Glomerular visceral epithelial cell (primary cell): ENCODE results near the gene TPT1.
"Not testable (repeated sequence)": the region's sequence is repeated elsewhere in the genome, so short reads cannot be mapped to it uniquely, and the experiment has no call there.

Source experiments
- DNase-seq: peaks from one replicate; pipeline ENCODE4 v3.0.0-alpha.2; 2016; ENCODE audit errors: extremely low spot score

Gene TPT1

GRCh38 chr13:45367358-45367757 lies 26.4 kb upstream of the TPT1 start:
- DNase-seq, result peak; percentile 94

GRCh38 chr13:45365558-45365885 lies 24.5 kb upstream of the TPT1 start:
- DNase-seq, result no peak

- DNase-seq, result no peak
Measured at GRCh38 chr13:45364876-45365557, 24.0 kb upstream of the TPT1 start.

GRCh38 chr13:45362939-45363338 lies 22.0 kb upstream of the TPT1 start:
- DNase-seq, result no peak

GRCh38 chr13:45361596-45362206 lies 20.7 kb upstream of the TPT1 start:
- peak; percentile 59 for DNase-seq

GRCh38 chr13:45356966-45357672 lies 16.1 kb upstream of the TPT1 start:
- peak; percentile 42 for DNase-seq

GRCh38 chr13:45353895-45354294 lies 12.9 kb upstream of the TPT1 start:
- no peak for DNase-seq

- DNase-seq, result no peak
Measured at GRCh38 chr13:45352031-45352430, 11.0 kb upstream of the TPT1 start.

- no peak for DNase-seq
Measured at GRCh38 chr13:45350152-45350551, 9.2 kb upstream of the TPT1 start.

GRCh38 chr13:45349438-45349837 lies 8.5 kb upstream of the TPT1 start:
- DNase-seq, result no peak

- DNase-seq, result not testable (repeated sequence)
Measured at GRCh38 chr13:45344064-45344463, 3.1 kb upstream of the TPT1 start.

GRCh38 chr13:45343102-45343501 lies 2.1 kb upstream of the TPT1 start:
- not testable (repeated sequence) for DNase-seq

- not testable (repeated sequence) for DNase-seq
Measured at GRCh38 chr13:45342668-45343067, 1.7 kb upstream of the TPT1 start.

- DNase-seq, result no peak
Measured at GRCh38 chr13:45341799-45342500, 967 bp upstream of the TPT1 start.

GRCh38 chr13:45340422-45341033 lies 455 bp downstream of the TPT1 start:
- peak; percentile 90 for DNase-seq

GRCh38 chr13:45339867-45340266 lies 1.1 kb downstream of the TPT1 start:
- no peak for DNase-seq

- no peak for DNase-seq
Measured at GRCh38 chr13:45339399-45339798, 1.6 kb downstream of the TPT1 start.

GRCh38 chr13:45337803-45338202 lies 3.2 kb downstream of the TPT1 start:
- no peak for DNase-seq

GRCh38 chr13:45337395-45337794 lies 3.6 kb downstream of the TPT1 start:
- DNase-seq, result no peak

- DNase-seq, result no peak
Measured at GRCh38 chr13:45336025-45336800, 4.8 kb downstream of the TPT1 start.

- DNase-seq, result peak; percentile 28
Measured at GRCh38 chr13:45335397-45336024, 5.5 kb downstream of the TPT1 start.
